ENCODE results near the gene NUP93. TPM values are rescaled to one million over a fixed set of nuclear protein-coding genes. Genes with fewer than 3 reads are reported as not detected.

The NUP93 gene
- total RNA-seq, 1 experiment from 2014 or later = 144 TPM

GRCh38 chr16:56743840-56744239, 13.9 kb downstream of the NUP93 start:
- Histone ChIP-seq H3K36me3 (ENCODE audit: control insufficient read depth in 1 of 2, insufficient read depth in 2 of 2, low read length in 2 of 2) (peaks cover 3 to 6% of the 10 kb centered on the region in 2 experiments; a peak in 1 of 4 replicates), H3K27me3 (ENCODE audit: insufficient read depth, low read length) (no peaks in the 10 kb centered on the region), H3K9ac (ENCODE audit: low read length) (no peak overlapping the region), H2AFZ (ENCODE audit: low read depth, low read length, poor library complexity, severe bottlenecking) (no peak overlapping the region), H3K9me2 (ENCODE audit: insufficient read depth) (no peaks in the 10 kb centered on the region), H4K20me1 (ENCODE audit: insufficient read depth) (peaks cover 8% of the 10 kb centered on the region; the same call in 1 of the 2 replicates), H3K27ac (ENCODE audit: low read depth, low read length) (no peak overlapping the region), H3K4me1 (ENCODE audit: control insufficient read depth in 1 of 2, insufficient read depth in 2 of 2, low read length in 2 of 2) (peaks cover 0 to 17% of the 10 kb centered on the region in 2 experiments; a peak in 2 of 4 replicates), H3K4me3 (replicated peaks in 1 of 2; ENCODE audit: low read depth in 1 of 2, low read length in 2 of 2) (no peak overlapping the region), H3K4me2 (ENCODE audit: low read length) (no peak overlapping the region), H3K79me2 (ENCODE audit: insufficient read depth, low read length) (peaks cover 77% of the 10 kb centered on the region), H3K9me3 (ENCODE audit: control insufficient read depth in 1 of 2, insufficient read depth in 1 of 2, low read depth in 1 of 2, low read length in 2 of 2) (no peaks in the 10 kb centered on the region)
- no TSS peak for BruUV-seq (replicated peaks)
- ChIA-PET POLR2A (interaction anchor here (0.6 kb wide), 1 partner anchor 764 kb away, joined by 3 read pairs; no protein-coding TSS in a partner anchor), CTCF (no interaction called here), RAD21 (ENCODE audit: low non-redundant PET in 1 of 2, low total read pairs in 2 of 2, uncharacterized antibody in 2 of 2, unreplicated experiment in 2 of 2) (no interaction called here)
- intact Hi-C loops (cut with micrococcal nuclease) = no loop called here
- no peak for ATAC-seq
- no peak for DNase-seq (ENCODE audit: low read depth, low spot score)
- TF ChIP-seq ELF1 (IDR thresholded peaks at IDR 0.05; ENCODE audit: borderline replicate concordance, low read depth) (no peak), ZNF274 (IDR thresholded peaks at IDR 0.05; ENCODE audit: low read depth, low read length) (no peak), SIN3A (IDR thresholded peaks at IDR 0.05; ENCODE audit: low read depth) (no peak), TCF7L2 (IDR thresholded peaks at IDR 0.05; ENCODE audit: borderline replicate concordance, extremely low read depth, insufficient read depth, insufficient read length) (no peak), MAX (IDR thresholded peaks at IDR 0.05) (no peak), SRF (IDR thresholded peaks at IDR 0.05; ENCODE audit: low read depth) (no peak), CTCF (IDR thresholded peaks at IDR 0.05 in 2 of 3, conservative IDR thresholded peaks at IDR 0.05 in 1 of 3; ENCODE audit: borderline replicate concordance in 1 of 3, insufficient read depth in 1 of 3, low read depth in 2 of 3, low read length in 2 of 3) (no peak), POLR2A (IDR thresholded peaks at IDR 0.05; ENCODE audit: borderline replicate concordance, extremely low read depth, insufficient read depth, insufficient read length) (no peak), SP1 (IDR thresholded peaks at IDR 0.05; ENCODE audit: low read depth) (no peak), EZH2phosphoT487 (IDR thresholded peaks at IDR 0.05; ENCODE audit: borderline replicate concordance) (no peak)

Measured in HCT116 (cell line).